Measurements from ENCODE around the gene C11orf42.

Gene C11orf42

DNA sequence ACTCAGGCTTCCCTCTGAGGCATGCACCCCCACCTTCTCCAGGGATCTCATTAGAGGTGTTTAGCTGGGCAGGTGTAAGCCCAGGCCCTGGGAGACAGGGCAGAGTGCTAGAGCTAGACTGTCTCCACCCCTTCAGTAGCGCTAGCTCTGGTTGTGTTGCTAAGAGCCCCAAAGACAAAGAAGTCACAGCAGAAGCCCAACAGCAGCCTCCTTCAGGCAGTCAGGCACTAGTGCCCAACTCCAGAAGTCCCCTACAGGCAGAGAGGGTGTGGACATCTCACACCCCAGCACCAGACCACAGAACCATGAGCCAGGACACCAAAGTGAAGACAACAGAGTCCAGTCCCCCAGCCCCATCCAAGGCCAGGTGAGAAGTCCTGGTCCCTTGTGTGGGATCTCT, 33.5 kb downstream of the C11orf42 start, which contains the start of gene CNGA4:
Gene CNGA4 (plus strand): TSS at position 188 of the 400 bp plus-strand sequence. CDS start 118 bp downstream, at position 306.
- Histone ChIP-seq H3K9ac (ENCODE audit: low read length) (no peak within 1 kb of the TSS), H4K20me1 (ENCODE audit: low read depth, low read length) (no peaks in the 10 kb centered on the region), H3K27ac (ENCODE audit: low read depth, low read length) (no peak within 1 kb of the TSS), H3K79me2 (ENCODE audit: insufficient read depth, low read length) (no peaks in the 10 kb centered on the region; the same call in 1 of the 2 replicates), H3K9me2 (replicated peaks; ENCODE audit: insufficient read depth, low read length) (no peaks in the 10 kb centered on the region), H3K4me2 (ENCODE audit: low read depth, low read length, poor library complexity, severe bottlenecking) (no peak within 1 kb of the TSS), H3K36me3 (ENCODE audit: low read length) (no peaks in the 10 kb centered on the region), H2AFZ (ENCODE audit: low read depth, low read length, severe bottlenecking) (no peak within 1 kb of the TSS), H3K9me3 (ENCODE audit: insufficient read depth, low read length) (no peaks in the 10 kb centered on the region), H3F3A (ENCODE audit: insufficient read depth) (peaks cover 9% of the 10 kb centered on the region), H3K4me3 (ENCODE audit: insufficient read depth, low read length, poor library complexity, severe bottlenecking) (no peak within 1 kb of the TSS), H3K27me3 (ENCODE audit: low read length) (no peaks in the 10 kb centered on the region)
- TF ChIP-seq, protein P1, sequence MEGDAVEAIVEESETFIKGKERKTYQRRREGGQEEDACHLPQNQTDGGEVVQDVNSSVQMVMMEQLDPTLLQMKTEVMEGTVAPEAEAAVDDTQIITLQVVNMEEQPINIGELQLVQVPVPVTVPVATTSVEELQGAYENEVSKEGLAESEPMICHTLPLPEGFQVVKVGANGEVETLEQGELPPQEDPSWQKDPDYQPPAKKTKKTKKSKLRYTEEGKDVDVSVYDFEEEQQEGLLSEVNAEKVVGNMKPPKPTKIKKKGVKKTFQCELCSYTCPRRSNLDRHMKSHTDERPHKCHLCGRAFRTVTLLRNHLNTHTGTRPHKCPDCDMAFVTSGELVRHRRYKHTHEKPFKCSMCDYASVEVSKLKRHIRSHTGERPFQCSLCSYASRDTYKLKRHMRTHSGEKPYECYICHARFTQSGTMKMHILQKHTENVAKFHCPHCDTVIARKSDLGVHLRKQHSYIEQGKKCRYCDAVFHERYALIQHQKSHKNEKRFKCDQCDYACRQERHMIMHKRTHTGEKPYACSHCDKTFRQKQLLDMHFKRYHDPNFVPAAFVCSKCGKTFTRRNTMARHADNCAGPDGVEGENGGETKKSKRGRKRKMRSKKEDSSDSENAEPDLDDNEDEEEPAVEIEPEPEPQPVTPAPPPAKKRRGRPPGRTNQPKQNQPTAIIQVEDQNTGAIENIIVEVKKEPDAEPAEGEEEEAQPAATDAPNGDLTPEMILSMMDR (IDR thresholded peaks at IDR 0.05; ENCODE audit: insufficient read depth, low read length, poor library complexity, severe bottlenecking): no peak
- TF ChIP-seq EZH2phosphoT487 (conservative IDR thresholded peaks at IDR 0.05; ENCODE audit: low read length): no peak

DNA sequence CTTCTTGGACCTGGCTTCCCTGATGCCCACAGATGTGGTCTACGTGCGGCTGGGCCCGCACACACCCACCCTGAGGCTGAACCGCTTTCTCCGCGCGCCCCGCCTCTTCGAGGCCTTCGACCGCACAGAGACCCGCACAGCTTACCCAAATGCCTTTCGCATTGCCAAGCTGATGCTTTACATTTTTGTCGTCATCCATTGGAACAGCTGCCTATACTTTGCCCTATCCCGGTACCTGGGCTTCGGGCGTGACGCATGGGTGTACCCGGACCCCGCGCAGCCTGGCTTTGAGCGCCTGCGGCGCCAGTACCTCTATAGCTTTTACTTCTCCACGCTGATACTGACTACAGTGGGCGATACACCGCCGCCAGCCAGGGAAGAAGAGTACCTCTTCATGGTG, 34.8 kb downstream of the C11orf42 start:
- TF ChIP-seq, protein P1 (IDR thresholded peaks at IDR 0.05; ENCODE audit: insufficient read depth, low read length, poor library complexity, severe bottlenecking): no peak
- no peak for TF ChIP-seq EZH2phosphoT487 (conservative IDR thresholded peaks at IDR 0.05; ENCODE audit: low read length)
- no peak overlapping the region for H3K4me3 ChIP-seq (ENCODE audit: insufficient read depth, low read length, poor library complexity, severe bottlenecking)
- no peaks in the 10 kb centered on the region for H4K20me1 ChIP-seq (ENCODE audit: low read depth, low read length)
- no peak overlapping the region for H3K9ac ChIP-seq (ENCODE audit: low read length)
- no peaks in the 10 kb centered on the region for H3K9me2 ChIP-seq (replicated peaks; ENCODE audit: insufficient read depth, low read length)
- no peaks in the 10 kb centered on the region for H3K36me3 ChIP-seq (ENCODE audit: low read length)
- H3K27ac ChIP-seq (ENCODE audit: low read depth, low read length): no peak overlapping the region
- H3K9me3 ChIP-seq (ENCODE audit: insufficient read depth, low read length): no peaks in the 10 kb centered on the region
- H3K27me3 ChIP-seq (ENCODE audit: low read length): no peaks in the 10 kb centered on the region
- H3K4me2 ChIP-seq (ENCODE audit: low read depth, low read length, poor library complexity, severe bottlenecking): no peak overlapping the region
- H2AFZ ChIP-seq (ENCODE audit: low read depth, low read length, severe bottlenecking): no peak overlapping the region
- no peaks in the 10 kb centered on the region for H3K79me2 ChIP-seq (ENCODE audit: insufficient read depth, low read length)
- H3F3A ChIP-seq (ENCODE audit: insufficient read depth): peaks cover 9% of the 10 kb centered on the region

DNA sequence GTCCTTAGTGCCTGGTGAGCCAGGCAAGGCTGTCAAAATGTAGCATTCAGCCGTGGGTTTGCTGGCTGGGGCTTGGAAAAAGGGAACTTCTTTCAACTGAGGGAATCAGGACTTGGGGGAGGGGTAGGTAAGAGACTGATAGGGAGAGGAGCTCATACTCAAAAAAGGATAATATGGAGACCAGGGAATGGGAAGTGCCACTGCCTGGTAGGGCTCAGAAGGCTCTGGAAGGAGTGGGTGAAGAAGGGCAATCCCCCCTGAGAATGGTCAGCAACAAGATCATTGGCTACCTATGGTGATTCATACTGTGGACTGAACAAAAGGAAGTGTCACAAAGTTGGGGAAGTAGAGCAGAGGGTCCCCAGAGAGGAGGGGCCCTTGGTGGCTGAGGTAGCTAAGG, 35.4 kb downstream of the C11orf42 start:
- Histone ChIP-seq H3K27ac (ENCODE audit: low read depth, low read length) (no peak overlapping the region), H3K4me3 (ENCODE audit: insufficient read depth, low read length, poor library complexity, severe bottlenecking) (no peak overlapping the region), H3K4me2 (ENCODE audit: low read depth, low read length, poor library complexity, severe bottlenecking) (no peak overlapping the region), H3F3A (ENCODE audit: insufficient read depth) (peaks cover 9% of the 10 kb centered on the region), H4K20me1 (ENCODE audit: low read depth, low read length) (no peaks in the 10 kb centered on the region), H3K36me3 (ENCODE audit: low read length) (no peaks in the 10 kb centered on the region), H3K79me2 (ENCODE audit: insufficient read depth, low read length) (no peaks in the 10 kb centered on the region), H3K9me2 (replicated peaks; ENCODE audit: insufficient read depth, low read length) (no peaks in the 10 kb centered on the region), H3K9ac (ENCODE audit: low read length) (no peak overlapping the region), H3K9me3 (ENCODE audit: insufficient read depth, low read length) (no peaks in the 10 kb centered on the region), H2AFZ (ENCODE audit: low read depth, low read length, severe bottlenecking) (no peak overlapping the region), H3K27me3 (ENCODE audit: low read length) (no peaks in the 10 kb centered on the region)
- TF ChIP-seq, protein P1 (IDR thresholded peaks at IDR 0.05; ENCODE audit: insufficient read depth, low read length, poor library complexity, severe bottlenecking): no peak
- no peak for TF ChIP-seq EZH2phosphoT487 (conservative IDR thresholded peaks at IDR 0.05; ENCODE audit: low read length)

Data from SU-DHL-6 (cell line).